Left lung (tissue), 10 donors: Measurements from ENCODE around the gene CSRNP2. TPM values are rescaled to one million over a fixed set of nuclear protein-coding genes. Genes with fewer than 3 reads are reported as not detected.

Experiments used
- ATAC-seq: fragments of 200-7000 bp; cut with Tn5 transposase; one replicate; pipeline ENCODE4 v1.9.1; 2020; ENCODE audit warnings: moderate library complexity
- DNase-seq, 4 donors: peaks; one replicate each; pipeline ENCODE4 v3.0.0-alpha.2; 2013 to 2020
- H3K27ac ChIP-seq, 2 donors: fragments of 200-600 bp; sonication (generic) in 1 of 2; one replicate each; pipeline versions ENCODE4 v1.5.0 to v1.8.0; 2020 to 2021
- H3K27me3 ChIP-seq, 2 donors: fragments of 200-600 bp; sonication (generic) in 1 of 2; one replicate each; pipeline versions ENCODE4 v1.5.0 to v1.8.0; 2020 to 2021
- H3K36me3 ChIP-seq, 2 donors: fragments of 200-600 bp; sonication (generic) in 1 of 2; one replicate each; pipeline versions ENCODE4 v1.5.0 to v1.8.0; 2020 to 2021
- H3K4me1 ChIP-seq, 2 donors: fragments of 200-600 bp; one replicate each; pipeline ENCODE4 v1.8.0; 2021
- H3K4me3 ChIP-seq, 2 donors: fragments of 200-600 bp; sonication (generic) in 1 of 2; one replicate each; pipeline versions ENCODE4 v1.5.0 to v1.8.0; 2020 to 2021; ENCODE audit warnings: mild to moderate bottlenecking in 1 of 2
- H3K9me3 ChIP-seq, 2 donors: fragments of 200-600 bp; sonication (generic) in 1 of 2; one replicate each; pipeline versions ENCODE4 v1.5.0 to v1.8.0; 2020 to 2021
- intact Hi-C, 2 donors: fragments of 100-400 bp; cut with DNase I; formaldehyde crosslinking; loops; one replicate each; pipeline versions ENCODE4 v1.11.2 to v1.14.2; 2022
- polyA plus RNA-seq, 6 donors: library from polyadenylated mRNA; unstranded; fragments of 120-200 nt; gene quantifications; one replicate each; pipeline ENCODE4 v1.2.1, GENCODE V29; 2013; ENCODE audit not compliant: insufficient read length in 6 of 6
- total RNA-seq, 2 donors: library from RNA; stranded (reverse); fragmentation: NEBNext Ultra II Directional; extraction: Animal tissue kit (Norgen Biotek cat#: 25700); gene quantifications; one replicate each; pipeline ENCODE4 v1.2.1, GENCODE V29; 2021
- TF ChIP-seq, protein P1 (sequence below), 2 donors: fragments of 200-600 bp; sonication (generic) in 1 of 2; IDR thresholded peaks; one replicate each; pipeline versions ENCODE4 v1.5.0 to v1.8.0; 2021; ENCODE audit warnings: antibody characterized with exemption in 2 of 2
- donor health status: DM: no; HTN: yes; CAD: no.
- donor health status: DM: no; HTN: no; CAD: no.

CSRNP2 gene
- total and polyA plus RNA-seq, 8 donors = 25.2 to 40.9 (median 34.6) TPM

DNA sequence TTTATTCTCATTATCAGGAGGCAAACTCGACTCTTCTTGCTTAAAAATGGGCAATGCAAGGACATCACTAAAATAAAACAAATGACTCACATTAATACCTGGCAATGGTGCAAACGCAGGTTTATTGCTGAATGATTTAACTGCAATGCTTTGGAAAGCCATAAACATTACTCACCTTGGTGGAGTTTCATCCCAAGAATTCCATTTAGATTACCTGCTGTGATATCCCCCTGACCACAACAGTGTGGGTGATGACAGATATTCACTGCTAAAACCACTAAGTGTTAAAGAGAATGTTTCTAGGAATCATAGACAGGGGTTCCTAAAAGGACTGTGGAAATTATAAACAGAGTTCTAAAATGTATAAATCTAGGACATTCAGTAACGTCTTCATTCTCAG, 35.3 kb upstream of the CSRNP2 start:
- Histone ChIP-seq H3K4me3 (no peak overlapping the region), H3K27me3 (no peaks in the 10 kb centered on the region), H3K27ac (no peak overlapping the region), H3K36me3 (peaks cover 0 to 51% of the 10 kb centered on the region in 2 donors), H3K4me1 (no peaks in the 10 kb centered on the region), H3K9me3 (no peaks in the 10 kb centered on the region)
- ATAC-seq = no peak
- DNase-seq = no peak
- TF ChIP-seq, protein P1, sequence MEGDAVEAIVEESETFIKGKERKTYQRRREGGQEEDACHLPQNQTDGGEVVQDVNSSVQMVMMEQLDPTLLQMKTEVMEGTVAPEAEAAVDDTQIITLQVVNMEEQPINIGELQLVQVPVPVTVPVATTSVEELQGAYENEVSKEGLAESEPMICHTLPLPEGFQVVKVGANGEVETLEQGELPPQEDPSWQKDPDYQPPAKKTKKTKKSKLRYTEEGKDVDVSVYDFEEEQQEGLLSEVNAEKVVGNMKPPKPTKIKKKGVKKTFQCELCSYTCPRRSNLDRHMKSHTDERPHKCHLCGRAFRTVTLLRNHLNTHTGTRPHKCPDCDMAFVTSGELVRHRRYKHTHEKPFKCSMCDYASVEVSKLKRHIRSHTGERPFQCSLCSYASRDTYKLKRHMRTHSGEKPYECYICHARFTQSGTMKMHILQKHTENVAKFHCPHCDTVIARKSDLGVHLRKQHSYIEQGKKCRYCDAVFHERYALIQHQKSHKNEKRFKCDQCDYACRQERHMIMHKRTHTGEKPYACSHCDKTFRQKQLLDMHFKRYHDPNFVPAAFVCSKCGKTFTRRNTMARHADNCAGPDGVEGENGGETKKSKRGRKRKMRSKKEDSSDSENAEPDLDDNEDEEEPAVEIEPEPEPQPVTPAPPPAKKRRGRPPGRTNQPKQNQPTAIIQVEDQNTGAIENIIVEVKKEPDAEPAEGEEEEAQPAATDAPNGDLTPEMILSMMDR (IDR thresholded peaks at IDR 0.05) = no peak
- intact Hi-C loops = no loop called here

DNA sequence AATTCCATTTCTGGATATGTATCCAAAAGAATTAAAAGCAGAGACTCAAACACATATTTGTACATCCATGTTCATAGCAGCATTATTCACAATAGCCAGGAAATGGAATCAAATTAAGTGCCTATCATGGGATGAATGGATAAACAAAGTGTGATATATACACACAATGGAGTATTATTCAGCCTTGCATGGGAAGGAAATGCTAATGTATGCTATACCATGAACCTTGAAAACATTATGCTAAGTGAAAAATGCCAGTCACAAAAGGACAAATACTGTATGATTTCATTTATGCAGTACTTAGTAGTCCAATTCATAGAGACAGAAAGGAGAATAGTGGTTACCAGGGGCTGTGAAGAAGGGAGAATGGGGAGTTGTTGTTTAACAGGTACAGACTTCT, 32.1 kb upstream of the CSRNP2 start:
- Histone ChIP-seq H3K36me3 (peaks cover 0 to 76% of the 10 kb centered on the region in 2 donors), H3K4me3 (no peak overlapping the region), H3K4me1 (no peaks in the 10 kb centered on the region), H3K9me3 (no peaks in the 10 kb centered on the region), H3K27me3 (no peaks in the 10 kb centered on the region), H3K27ac (no peak overlapping the region)
- DNase-seq = no peak
- intact Hi-C loops = no loop called here
- TF ChIP-seq, protein P1 (IDR thresholded peaks at IDR 0.05) = no peak
- ATAC-seq = no peak

DNA sequence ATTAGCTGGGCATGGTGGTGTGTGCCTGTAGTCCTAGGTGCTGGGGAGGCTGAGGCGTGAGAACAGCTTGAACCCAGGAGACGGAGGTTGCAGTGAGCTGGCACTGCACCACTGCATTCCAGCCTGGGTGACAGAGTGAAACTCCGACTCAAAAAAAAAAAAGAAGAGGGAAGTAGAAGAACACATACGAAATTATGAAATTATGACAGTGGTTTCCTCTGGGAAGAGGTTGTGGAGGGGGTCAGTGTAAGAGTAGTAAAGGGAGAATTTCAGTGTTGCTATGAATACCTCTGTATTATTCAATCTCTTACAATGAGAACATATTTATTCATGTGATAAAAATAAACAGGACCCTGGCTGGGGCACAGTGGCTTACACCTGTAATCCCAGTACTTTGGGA, 24.7 kb upstream of the CSRNP2 start:
- no peak overlapping the region for H3K4me3 ChIP-seq
- intact Hi-C loops = no loop called here
- TF ChIP-seq, protein P1 (IDR thresholded peaks at IDR 0.05) = no peak
- H3K27me3 ChIP-seq = no peaks in the 10 kb centered on the region
- peaks cover 0 to 89% of the 10 kb centered on the region in 2 donors for H3K36me3 ChIP-seq
- H3K27ac ChIP-seq = no peak overlapping the region
- no peak for ATAC-seq
- no peaks in the 10 kb centered on the region for H3K4me1 ChIP-seq
- no peaks in the 10 kb centered on the region for H3K9me3 ChIP-seq
- DNase-seq = no peak

DNA sequence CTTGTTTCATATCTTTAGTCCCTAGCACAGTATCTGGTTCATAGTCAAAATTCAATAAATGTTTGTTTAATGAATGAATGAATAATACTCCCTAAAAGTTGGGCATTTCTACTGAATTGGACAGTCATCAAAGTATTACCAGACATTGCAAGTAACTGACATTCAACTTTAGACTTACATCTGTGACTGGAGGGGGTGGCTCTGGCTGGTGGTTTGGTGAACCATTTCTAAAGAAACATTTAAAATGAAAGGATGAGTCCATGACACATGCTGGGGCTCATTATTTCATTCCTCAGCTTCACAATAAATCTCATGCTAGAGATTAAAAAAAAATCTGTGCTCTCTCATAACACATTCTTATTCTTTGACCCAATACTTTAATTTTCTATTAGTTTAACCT, 20.6 kb upstream of the CSRNP2 start:
- TF ChIP-seq, protein P1 (IDR thresholded peaks at IDR 0.05) = no peak
- intact Hi-C loops = no loop called here

DNA sequence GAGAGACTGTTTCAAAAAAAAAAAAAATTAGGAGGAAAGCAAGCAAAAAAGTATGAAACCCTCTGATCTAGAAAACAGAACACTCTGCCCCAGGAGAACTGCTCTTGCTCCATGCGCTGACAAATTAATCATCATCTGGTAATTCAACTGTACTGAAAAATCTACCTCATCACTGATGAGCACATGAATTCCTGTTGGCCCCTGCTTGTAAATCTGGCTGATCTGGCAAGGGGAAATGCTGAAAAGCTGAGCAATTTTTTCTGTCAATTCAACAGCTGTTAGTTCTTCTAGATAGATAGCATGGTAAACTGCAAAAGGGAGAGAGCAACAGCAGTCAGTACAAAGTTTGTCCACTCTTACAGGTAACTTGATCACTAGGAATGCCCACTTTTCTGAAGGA, 15.2 kb upstream of the CSRNP2 start:
- Histone ChIP-seq H3K4me1 (no peaks in the 10 kb centered on the region), H3K36me3 (peaks cover 3 to 97% of the 10 kb centered on the region in 2 donors), H3K4me3 (no peak overlapping the region), H3K27ac (no peak overlapping the region), H3K9me3 (no peaks in the 10 kb centered on the region), H3K27me3 (no peaks in the 10 kb centered on the region)
- intact Hi-C loops = no loop called here
- DNase-seq (no peak), ATAC-seq (no peak)
- TF ChIP-seq, protein P1 (IDR thresholded peaks at IDR 0.05) = no peak

More for the DNA sequence above, 20.6 kb upstream of the CSRNP2 start:
- DNase-seq (no peak), ATAC-seq (no peak)
- H3K36me3 ChIP-seq = peaks cover 0 to 95% of the 10 kb centered on the region in 2 donors
- no peak overlapping the region for H3K27ac ChIP-seq
- no peak overlapping the region for H3K4me3 ChIP-seq
- no peaks in the 10 kb centered on the region for H3K9me3 ChIP-seq
- no peaks in the 10 kb centered on the region for H3K27me3 ChIP-seq
- no peaks in the 10 kb centered on the region for H3K4me1 ChIP-seq
